Kidney epithelial cell (primary cell): Measurements from ENCODE around the gene TAS2R20. TPM values are rescaled to one million over a fixed set of nuclear protein-coding genes. Genes with fewer than 3 reads are reported as not detected.

ENCODE experiments used
- DNase-seq: peaks from one replicate; pipeline ENCODE4 v3.0.0-alpha.2; 2010; ENCODE audit warnings: low read depth
- H3K27me3 ChIP-seq: 2 replicates; pipeline ENCODE4 v1.6.0; 2011; ENCODE audit warnings: low read length; ENCODE audit not compliant: control insufficient read depth, insufficient read depth
- H3K36me3 ChIP-seq: 2 replicates; pipeline ENCODE4 v1.5.1; 2011; ENCODE audit warnings: low read length; ENCODE audit not compliant: control insufficient read depth, insufficient read depth
- H3K4me3 ChIP-seq: 2 replicates; pipeline ENCODE4 v1.5.1; 2011; ENCODE audit warnings: low read depth, mild to moderate bottlenecking, control low read depth, low read length
- total RNA-seq: library from RNA; depleted of rRNA; stranded (reverse); fragments of >200 nt; gene quantifications from 2 replicates; pipeline ENCODE4 v1.2.3, GENCODE V29; 2015
- TF ChIP-seq, protein P1 (sequence below): IDR thresholded peaks from 2 replicates; pipeline ENCODE4 v1.5.1; 2011; ENCODE audit warnings: mild to moderate bottlenecking, moderate library complexity, low read length, control low read depth, inconsistent platforms; ENCODE audit not compliant: insufficient read depth, poor library complexity, severe bottlenecking

The TAS2R20 gene
- total RNA-seq, 1 donor from 2014 or later, result 1.0 TPM

DNA sequence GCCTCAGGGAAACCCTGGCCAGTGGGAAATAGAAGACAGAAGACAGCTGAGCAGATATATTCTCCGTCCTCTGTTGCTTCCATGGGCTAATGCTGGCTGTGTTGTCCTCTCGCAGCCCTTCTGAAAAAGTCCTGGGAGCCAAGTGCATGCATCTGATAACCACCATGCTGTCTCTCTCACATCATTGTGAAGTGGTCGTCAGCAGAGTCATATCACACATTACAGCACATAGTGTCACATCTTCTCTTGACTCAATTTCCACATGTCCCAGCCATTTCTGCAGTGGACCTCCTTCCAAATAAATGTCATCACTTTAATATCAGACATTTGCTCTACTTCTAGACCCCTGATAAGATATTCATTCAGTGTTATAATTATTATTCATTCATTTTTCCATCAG lies 3.8 kb downstream of the TAS2R20 start:
- Histone ChIP-seq H3K27me3 (no peaks in the 10 kb centered on the region), H3K36me3 (peaks cover 3% of the 10 kb centered on the region), H3K4me3 (no peak overlapping the region)
- TF ChIP-seq, protein P1, sequence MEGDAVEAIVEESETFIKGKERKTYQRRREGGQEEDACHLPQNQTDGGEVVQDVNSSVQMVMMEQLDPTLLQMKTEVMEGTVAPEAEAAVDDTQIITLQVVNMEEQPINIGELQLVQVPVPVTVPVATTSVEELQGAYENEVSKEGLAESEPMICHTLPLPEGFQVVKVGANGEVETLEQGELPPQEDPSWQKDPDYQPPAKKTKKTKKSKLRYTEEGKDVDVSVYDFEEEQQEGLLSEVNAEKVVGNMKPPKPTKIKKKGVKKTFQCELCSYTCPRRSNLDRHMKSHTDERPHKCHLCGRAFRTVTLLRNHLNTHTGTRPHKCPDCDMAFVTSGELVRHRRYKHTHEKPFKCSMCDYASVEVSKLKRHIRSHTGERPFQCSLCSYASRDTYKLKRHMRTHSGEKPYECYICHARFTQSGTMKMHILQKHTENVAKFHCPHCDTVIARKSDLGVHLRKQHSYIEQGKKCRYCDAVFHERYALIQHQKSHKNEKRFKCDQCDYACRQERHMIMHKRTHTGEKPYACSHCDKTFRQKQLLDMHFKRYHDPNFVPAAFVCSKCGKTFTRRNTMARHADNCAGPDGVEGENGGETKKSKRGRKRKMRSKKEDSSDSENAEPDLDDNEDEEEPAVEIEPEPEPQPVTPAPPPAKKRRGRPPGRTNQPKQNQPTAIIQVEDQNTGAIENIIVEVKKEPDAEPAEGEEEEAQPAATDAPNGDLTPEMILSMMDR, result no peak
- no peak for DNase-seq

DNA sequence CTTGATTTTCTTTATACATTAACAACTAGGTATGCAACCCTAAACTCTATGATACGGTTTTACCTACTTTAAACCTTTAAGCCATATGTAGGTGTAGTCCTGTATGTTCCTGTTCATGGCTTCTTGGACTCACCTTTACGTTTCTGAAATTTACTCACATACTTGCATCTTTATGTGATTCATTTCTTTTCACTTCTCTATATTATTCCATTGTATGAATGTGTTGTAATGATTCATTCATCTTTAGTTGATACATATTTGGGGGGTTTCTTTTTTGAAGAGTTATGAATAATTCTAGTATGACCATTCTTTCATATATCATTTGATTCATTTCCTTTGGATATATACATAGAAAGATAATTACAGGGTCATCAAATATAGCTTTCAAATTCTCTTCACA lies 9.0 kb downstream of the TAS2R20 start:
- TF ChIP-seq, protein P1, result no peak
- no peak for DNase-seq

DNA sequence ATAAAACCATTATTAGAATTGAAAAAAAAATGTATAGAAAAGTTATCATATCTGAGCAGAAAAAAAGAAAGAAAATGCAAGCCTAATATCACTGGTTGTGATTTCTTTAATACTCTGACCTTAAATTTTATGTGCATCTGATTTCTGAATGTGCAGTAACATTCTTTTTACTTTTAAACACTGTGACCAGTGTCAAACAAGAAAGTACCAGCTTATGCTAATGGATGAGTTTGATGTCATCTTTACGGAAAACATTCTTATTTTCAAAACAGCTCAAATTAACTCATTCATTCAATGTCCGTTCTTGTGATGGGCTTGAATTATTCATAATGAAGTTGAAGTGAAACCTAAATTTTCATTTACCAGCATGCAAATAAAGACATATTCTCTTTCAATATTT lies 11.3 kb downstream of the TAS2R20 start, which contains the start of gene TAS2R50:
TSS of gene TAS2R50 (minus strand) at position 101 of the 400 bp plus-strand sequence. CDS start at position 49, 52 bp downstream.
- TF ChIP-seq, protein P1, result no peak
- DNase-seq, result no peak
- no peak within 1 kb of the TSS for H3K4me3 ChIP-seq
- H3K27me3 ChIP-seq, result no peaks in the 10 kb centered on the region
- no peaks in the 10 kb centered on the region for H3K36me3 ChIP-seq

More for the DNA sequence above, 9.0 kb downstream of the TAS2R20 start:
- H3K36me3 ChIP-seq, result no peaks in the 10 kb centered on the region
- H3K4me3 ChIP-seq, result no peak overlapping the region
- no peaks in the 10 kb centered on the region for H3K27me3 ChIP-seq

DNA sequence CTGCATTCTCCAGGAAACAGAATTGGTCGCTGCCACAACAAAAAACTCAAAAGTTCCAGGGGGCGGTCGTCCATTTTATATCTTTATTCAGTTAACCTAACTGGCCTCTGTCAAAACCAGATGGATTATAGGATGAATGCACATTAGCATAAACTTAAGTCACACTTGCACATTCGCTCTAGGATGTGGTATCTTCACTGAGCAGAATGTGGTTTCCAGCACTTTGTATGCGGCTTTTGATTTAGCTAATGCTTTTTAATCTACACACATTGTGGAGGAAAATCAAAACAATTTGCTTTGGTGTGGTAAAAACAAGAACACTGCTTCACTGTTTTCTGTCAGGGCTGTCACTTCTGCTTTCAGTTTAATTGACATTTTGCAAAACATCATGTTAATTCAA lies 15.9 kb downstream of the TAS2R20 start:
- TF ChIP-seq, protein P1, result no peak
- H3K36me3 ChIP-seq, result no peaks in the 10 kb centered on the region
- DNase-seq, result no peak
- H3K4me3 ChIP-seq, result no peak overlapping the region
- H3K27me3 ChIP-seq, result no peaks in the 10 kb centered on the region

DNA sequence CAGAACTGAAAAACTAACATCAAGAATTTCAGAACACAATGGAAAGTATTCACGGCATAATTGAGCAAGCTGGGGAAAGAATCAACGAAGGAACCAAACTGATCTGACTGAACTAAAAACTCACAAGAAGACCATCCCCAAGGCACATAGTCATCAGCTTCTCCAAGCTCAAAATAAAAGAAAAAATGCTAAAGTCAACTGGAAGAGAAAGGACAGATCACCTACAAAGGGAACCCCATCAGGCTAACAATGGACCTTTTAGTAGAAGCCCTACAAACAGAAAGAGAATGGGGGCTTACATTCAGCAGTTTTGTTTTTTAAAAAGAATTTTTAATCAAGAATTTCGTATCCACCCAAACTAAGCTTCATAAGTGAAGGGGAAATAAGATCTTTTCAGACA lies 23.1 kb downstream of the TAS2R20 start:
- no peak overlapping the region for H3K4me3 ChIP-seq
- no peaks in the 10 kb centered on the region for H3K27me3 ChIP-seq
- no peaks in the 10 kb centered on the region for H3K36me3 ChIP-seq
- TF ChIP-seq, protein P1, result no peak
- DNase-seq, result no peak

DNA sequence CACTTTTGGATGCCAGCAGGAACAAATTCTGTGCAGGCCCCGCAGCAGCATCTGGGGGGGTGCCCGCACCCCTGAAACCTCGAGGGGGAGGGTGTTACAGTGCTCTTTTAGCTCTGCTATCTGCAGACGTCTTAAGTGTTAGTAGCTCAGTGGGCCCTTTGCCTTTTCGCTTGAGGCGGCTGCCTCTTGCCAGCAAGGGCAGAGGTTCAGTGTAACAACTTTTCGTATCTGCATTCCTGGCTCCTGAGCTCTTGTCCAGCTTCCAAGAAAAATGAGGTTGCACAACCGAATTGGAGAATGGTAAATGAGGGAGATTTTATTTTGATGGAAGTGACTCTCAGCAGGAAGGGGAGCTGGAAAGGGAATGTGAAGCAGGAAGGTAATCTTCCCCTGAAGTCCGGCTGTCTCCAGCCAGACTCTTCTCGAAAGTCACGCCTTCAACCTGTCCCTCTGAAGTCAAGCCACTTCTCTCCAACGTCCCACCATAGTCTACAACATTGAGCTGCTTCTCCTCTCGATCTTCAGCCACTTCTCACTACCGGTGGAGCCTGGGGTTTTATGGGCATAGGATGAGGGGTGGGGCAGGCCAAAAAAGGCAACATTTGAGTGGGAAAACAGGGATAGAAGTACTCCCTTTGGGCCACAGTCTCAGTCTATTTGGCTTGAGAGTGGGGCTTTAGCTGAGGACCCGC lies 29.2 kb downstream of the TAS2R20 start:
- no peak for DNase-seq
- H3K36me3 ChIP-seq, result no peaks in the 10 kb centered on the region
- H3K4me3 ChIP-seq, result no peak overlapping the region
- TF ChIP-seq, protein P1, result no peak
- H3K27me3 ChIP-seq, result no peaks in the 10 kb centered on the region
